ENCODE results near the gene HMGXB3.
A peak's percentile ranks its signal among the peaks of the same experiment; 100 is the strongest.

The HMGXB3 gene

GRCh38 chr5:149982505-149982904 is 18.0 kb upstream of the HMGXB3 start:
- no peak for DNase-seq (ENCODE audit: low read depth in 2 of 2)

- no peak for DNase-seq (ENCODE audit: low read depth in 2 of 2)
Measured at GRCh38 chr5:149988126-149988525, 12.4 kb upstream of the HMGXB3 start.

- peak in 1 of 2 donors; percentile 51 for DNase-seq (ENCODE audit: low read depth in 2 of 2)
Measured at GRCh38 chr5:149990518-149991376, 9.8 kb upstream of the HMGXB3 start.

- DNase-seq (ENCODE audit: low read depth in 2 of 2) = no peak
Measured at GRCh38 chr5:149993471-149993870, 7.1 kb upstream of the HMGXB3 start.

GRCh38 chr5:149995385-149996204 is 4.9 kb upstream of the HMGXB3 start:
- no peak for DNase-seq (ENCODE audit: low read depth in 2 of 2)

GRCh38 chr5:149996205-149996890 is 4.2 kb upstream of the HMGXB3 start:
- no peak for DNase-seq (ENCODE audit: low read depth in 2 of 2)

GRCh38 chr5:149998281-149998680 is 2.3 kb upstream of the HMGXB3 start:
- no peak for DNase-seq (ENCODE audit: low read depth in 2 of 2)

GRCh38 chr5:149999359-149999758 is 1.2 kb upstream of the HMGXB3 start:
- DNase-seq (ENCODE audit: low read depth in 2 of 2) = no peak

- no peak for DNase-seq (ENCODE audit: low read depth in 2 of 2)
Measured at GRCh38 chr5:149999866-150000255, 678 bp upstream of the HMGXB3 start.

GRCh38 chr5:150000990-150001659 is 586 bp downstream of the HMGXB3 start:
- peak in 1 of 2 donors; percentile 16 for DNase-seq (ENCODE audit: low read depth in 2 of 2)

GRCh38 chr5:150001660-150002486 is 1.3 kb downstream of the HMGXB3 start:
- peak; percentile 40 to 45 for DNase-seq (ENCODE audit: low read depth in 2 of 2)

GRCh38 chr5:150006318-150006717 is 5.8 kb downstream of the HMGXB3 start:
- DNase-seq (ENCODE audit: low read depth in 2 of 2) = no peak

- DNase-seq (ENCODE audit: low read depth in 2 of 2) = no peak
Measured at GRCh38 chr5:150007050-150007449, 6.5 kb downstream of the HMGXB3 start.

- no peak for DNase-seq (ENCODE audit: low read depth in 2 of 2)
Measured at GRCh38 chr5:150009671-150010387, 9.3 kb downstream of the HMGXB3 start.

GRCh38 chr5:150013931-150014330 is 13.4 kb downstream of the HMGXB3 start:
- DNase-seq (ENCODE audit: low read depth in 2 of 2) = no peak

- no peak for DNase-seq (ENCODE audit: low read depth in 2 of 2)
Measured at GRCh38 chr5:150014456-150014855, 13.9 kb downstream of the HMGXB3 start.

GRCh38 chr5:150015415-150015814 is 14.9 kb downstream of the HMGXB3 start:
- DNase-seq (ENCODE audit: low read depth in 2 of 2) = no peak

GRCh38 chr5:150016537-150016936 is 16.0 kb downstream of the HMGXB3 start:
- no peak for DNase-seq (ENCODE audit: low read depth in 2 of 2)

- DNase-seq (ENCODE audit: low read depth in 2 of 2) = no peak
Measured at GRCh38 chr5:150017226-150018005, 16.9 kb downstream of the HMGXB3 start.

All from stimulated activated CD4-positive, alpha-beta T cell treated with anti-CD3 and anti-CD28 coated beads, Interleukin-15, amount 100 ng/mL, for 48 hours (primary cell).